GM12872 (cell line): Measurements from ENCODE around the gene OBSCN.

Experiments used
- TF ChIP-seq, protein P1 (sequence below): IDR thresholded peaks from 3 replicates; pipeline ENCODE4 v1.5.1; 2011; ENCODE audit warnings: low read depth, mild to moderate bottlenecking, low read length, moderate library complexity; ENCODE audit not compliant: insufficient read depth

The OBSCN gene

GRCh38 chr1:228318823-228319241 lies 111.0 kb downstream of the OBSCN start:
- TF ChIP-seq, protein P1, sequence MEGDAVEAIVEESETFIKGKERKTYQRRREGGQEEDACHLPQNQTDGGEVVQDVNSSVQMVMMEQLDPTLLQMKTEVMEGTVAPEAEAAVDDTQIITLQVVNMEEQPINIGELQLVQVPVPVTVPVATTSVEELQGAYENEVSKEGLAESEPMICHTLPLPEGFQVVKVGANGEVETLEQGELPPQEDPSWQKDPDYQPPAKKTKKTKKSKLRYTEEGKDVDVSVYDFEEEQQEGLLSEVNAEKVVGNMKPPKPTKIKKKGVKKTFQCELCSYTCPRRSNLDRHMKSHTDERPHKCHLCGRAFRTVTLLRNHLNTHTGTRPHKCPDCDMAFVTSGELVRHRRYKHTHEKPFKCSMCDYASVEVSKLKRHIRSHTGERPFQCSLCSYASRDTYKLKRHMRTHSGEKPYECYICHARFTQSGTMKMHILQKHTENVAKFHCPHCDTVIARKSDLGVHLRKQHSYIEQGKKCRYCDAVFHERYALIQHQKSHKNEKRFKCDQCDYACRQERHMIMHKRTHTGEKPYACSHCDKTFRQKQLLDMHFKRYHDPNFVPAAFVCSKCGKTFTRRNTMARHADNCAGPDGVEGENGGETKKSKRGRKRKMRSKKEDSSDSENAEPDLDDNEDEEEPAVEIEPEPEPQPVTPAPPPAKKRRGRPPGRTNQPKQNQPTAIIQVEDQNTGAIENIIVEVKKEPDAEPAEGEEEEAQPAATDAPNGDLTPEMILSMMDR: no peak

DNA sequence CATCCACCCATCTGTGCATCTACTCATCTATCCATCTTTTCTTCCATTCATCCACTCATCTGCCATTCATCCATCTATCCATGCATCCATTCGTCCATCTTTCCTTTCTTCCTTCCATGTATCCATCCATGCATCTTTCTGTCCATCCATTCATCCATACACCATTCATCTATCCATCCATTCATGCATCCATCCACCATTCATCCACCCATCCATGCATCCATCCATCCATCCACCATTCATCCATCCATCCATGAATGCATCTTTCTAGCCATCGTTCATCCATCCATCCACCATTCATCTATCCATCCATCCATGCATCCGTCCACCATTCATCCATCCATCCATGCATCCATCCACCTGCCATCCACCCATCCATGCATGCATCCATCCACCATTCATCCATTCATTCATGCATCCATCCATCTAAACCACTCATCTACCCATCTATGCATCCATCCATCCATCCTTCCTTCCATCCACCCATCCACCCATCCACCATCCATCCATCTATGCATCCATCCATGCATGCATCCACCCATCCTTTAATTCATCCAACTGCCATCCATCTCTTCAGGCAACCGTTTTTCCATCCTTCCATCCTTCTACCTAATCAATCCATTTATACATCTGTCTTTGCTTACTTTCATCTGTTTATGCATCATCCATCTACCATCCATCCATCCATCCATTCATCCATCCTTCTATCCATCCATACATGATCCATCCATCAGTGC lies 111.7 kb downstream of the OBSCN start:
- TF ChIP-seq, protein P1: no peak

GRCh38 chr1:228320394-228320793 lies 112.5 kb downstream of the OBSCN start:
- TF ChIP-seq, protein P1: no peak

- TF ChIP-seq, protein P1: no peak
Measured at GRCh38 chr1:228321435-228321834, 113.6 kb downstream of the OBSCN start.

GRCh38 chr1:228321895-228322294 lies 114.1 kb downstream of the OBSCN start:
- TF ChIP-seq, protein P1: no peak

DNA sequence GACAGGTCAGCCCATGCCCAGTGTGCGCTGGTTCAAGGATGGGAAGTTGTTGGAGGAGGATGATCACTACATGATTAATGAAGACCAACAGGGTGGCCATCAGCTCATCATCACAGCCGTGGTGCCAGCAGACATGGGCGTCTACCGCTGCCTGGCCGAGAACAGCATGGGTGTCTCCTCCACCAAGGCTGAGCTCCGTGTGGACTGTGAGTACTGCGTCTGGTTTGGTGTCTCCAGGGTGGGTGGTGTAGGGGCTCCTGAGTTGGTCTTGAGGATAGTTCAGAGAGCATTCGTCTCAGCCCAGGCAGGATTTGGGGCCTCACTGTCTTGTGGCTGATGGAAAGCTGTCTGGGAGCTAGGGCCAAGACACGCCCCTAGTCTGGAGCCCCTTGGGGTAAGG lies 115.6 kb downstream of the OBSCN start:
- TF ChIP-seq, protein P1: no peak

GRCh38 chr1:228325267-228325666 lies 117.4 kb downstream of the OBSCN start:
- TF ChIP-seq, protein P1: no peak
